IMR-90 (cell line): ENCODE measurements around the gene GAMT. TPM values are rescaled to one million over a fixed set of nuclear protein-coding genes. Genes with fewer than 3 reads are reported as not detected.

Source experiments
- ATAC-seq: fragments of 200-7000 bp; cut with Tn5 transposase; 2 replicates; pipeline ENCODE4 v1.9.1; 2020; ENCODE audit warnings: low read depth, mild to moderate bottlenecking, moderate library complexity
- BruUV-seq: library from RNA; stranded (reverse); fragments of 400-500 nt; replicated peaks from 2 replicates; lab custom pipeline; 2021; lab: Mats Ljungman, UMichigan
- CTCF ChIA-PET: fragments of 300-600 bp; formaldehyde crosslinking; extraction: SDS; loops from one replicate; lab custom pipeline; 2021; ENCODE audit warnings: antibody characterized with exemption; lab: Yijun Ruan, JAX
- POLR2A ChIA-PET: fragments of 300-600 bp; sonication (Branson Sonifier 250); formaldehyde crosslinking; loops from one replicate; lab custom pipeline; 2022; ENCODE audit warnings: antibody characterized with exemption; ENCODE audit not compliant: unreplicated experiment; lab: Charles Lee
- DNase-seq: peaks from one replicate; pipeline ENCODE4 v3.0.0; 2013
- H2AFZ ChIP-seq: replicated peaks from 2 replicates; pipeline ENCODE3; 2013; ENCODE audit warnings: low read length, mild to moderate bottlenecking; ENCODE audit not compliant: poor library complexity
- H2AK5ac ChIP-seq: 2 replicates; pipeline ENCODE4 v1.6.1; 2013; ENCODE audit warnings: low read depth, low read length, inconsistent platforms
- H2AK9ac ChIP-seq: replicated peaks from 2 replicates; pipeline ENCODE3; 2013; ENCODE audit warnings: mild to moderate bottlenecking, low read depth, low read length, moderate library complexity; ENCODE audit not compliant: poor library complexity
- H2BK120ac ChIP-seq: 2 replicates; pipeline ENCODE4 v1.6.1; 2013; ENCODE audit warnings: low read depth, low read length, inconsistent platforms
- H2BK15ac ChIP-seq: 3 replicates; pipeline ENCODE4 v1.6.1; 2013; ENCODE audit warnings: low read depth, low read length, inconsistent platforms
- H2BK20ac ChIP-seq: 2 replicates; pipeline ENCODE4 v1.6.1; 2013; ENCODE audit warnings: low read depth, mild to moderate bottlenecking, inconsistent platforms, low read length, moderate library complexity
- H2BK5ac ChIP-seq: 2 replicates; pipeline ENCODE4 v1.6.1; 2013; ENCODE audit warnings: mild to moderate bottlenecking, low read depth, low read length, inconsistent platforms; ENCODE audit not compliant: poor library complexity, severe bottlenecking
- H3K14ac ChIP-seq: replicated peaks from 2 replicates; pipeline ENCODE4 v1.6.1; 2013; ENCODE audit warnings: low read depth, low read length, inconsistent platforms
- H3K18ac ChIP-seq: 2 replicates; pipeline ENCODE4 v1.6.1; 2013; ENCODE audit warnings: low read depth, low read length, control low read depth
- H3K23ac ChIP-seq: 2 replicates; pipeline ENCODE4 v1.6.1; 2013; ENCODE audit warnings: low read depth, low read length, inconsistent platforms
- H3K27ac ChIP-seq: 2 replicates; pipeline ENCODE4 v1.5.1; 2013; ENCODE audit warnings: mild to moderate bottlenecking, control low read depth, low read length; ENCODE audit not compliant: insufficient read depth
- H3K27me3 ChIP-seq: 2 replicates; pipeline ENCODE4 v1.6.1; 2013; ENCODE audit warnings: low read length; ENCODE audit not compliant: control insufficient read depth, insufficient read depth
- H3K36me3 ChIP-seq: 2 replicates; pipeline ENCODE4 v1.6.1; 2013; ENCODE audit warnings: low read length, mixed read lengths; ENCODE audit not compliant: control insufficient read depth, insufficient read depth
- H3K4ac ChIP-seq: 2 replicates; pipeline ENCODE4 v1.6.1; 2013; ENCODE audit warnings: low read depth, low read length, inconsistent platforms
- H3K4me1 ChIP-seq: 2 replicates; pipeline ENCODE4 v1.6.1; 2013; ENCODE audit warnings: low read length, mixed read lengths; ENCODE audit not compliant: control insufficient read depth, insufficient read depth
- H3K4me2 ChIP-seq: 2 replicates; pipeline ENCODE4 v1.6.1; 2013; ENCODE audit warnings: low read depth, mild to moderate bottlenecking, control low read depth, low read length, moderate library complexity
- H3K4me3 ChIP-seq: 2 replicates; pipeline ENCODE4 v1.5.1; 2013; ENCODE audit warnings: low read depth, mild to moderate bottlenecking, control low read depth, low read length, moderate library complexity; ENCODE audit not compliant: insufficient read depth
- H3K56ac ChIP-seq: 2 replicates; pipeline ENCODE4 v1.6.1; 2013; ENCODE audit warnings: low read length, inconsistent platforms; ENCODE audit not compliant: insufficient read depth; ENCODE audit errors: extremely low read depth
- H3K79me1 ChIP-seq, 2 experiments: 2 replicates each; pipeline ENCODE4 v1.6.1; 2013; ENCODE audit warnings: low read length in 2 of 2, inconsistent platforms in 1 of 2, low read depth in 1 of 2
- H3K9ac ChIP-seq: 2 replicates; pipeline ENCODE4 v1.6.1; 2013; ENCODE audit warnings: low read depth, low read length, control low read depth
- H3K9me1 ChIP-seq: 2 replicates; pipeline ENCODE4 v1.6.1; 2013; ENCODE audit warnings: low read length, inconsistent platforms; ENCODE audit not compliant: insufficient read depth
- H3K9me3 ChIP-seq: 2 replicates; pipeline ENCODE4 v1.6.1; 2013; ENCODE audit warnings: low read length; ENCODE audit not compliant: control insufficient read depth, insufficient read depth
- H4K20me1 ChIP-seq: 2 replicates; pipeline ENCODE4 v1.6.1; 2013; ENCODE audit warnings: low read length, inconsistent platforms; ENCODE audit not compliant: insufficient read depth
- H4K5ac ChIP-seq: 2 replicates; pipeline ENCODE4 v1.6.1; 2013; ENCODE audit warnings: mild to moderate bottlenecking, low read depth, low read length, control low read depth
- H4K8ac ChIP-seq, 2 experiments: 2 replicates each; pipeline ENCODE4 v1.6.1; 2013; ENCODE audit warnings: low read depth in 2 of 2, low read length in 2 of 2, control low read depth in 1 of 2, inconsistent platforms in 1 of 2
- H4K91ac ChIP-seq: 2 replicates; pipeline ENCODE4 v1.6.1; 2013; ENCODE audit warnings: low read depth, low read length, inconsistent platforms; ENCODE audit not compliant: insufficient read depth
- BHLHE40 ChIP-seq: fragments of 150-350 bp; IDR thresholded peaks from 2 replicates; pipeline ENCODE4 v1.6.1; 2016; ENCODE audit warnings: mild to moderate bottlenecking, low read depth, low read length
- CEBPB ChIP-seq: IDR thresholded peaks from 2 replicates; pipeline ENCODE4 v1.6.1; 2012; ENCODE audit warnings: low read depth, low read length, improper control_type of control experiment
- CHD1 ChIP-seq: IDR thresholded peaks from 2 replicates; pipeline ENCODE4 v1.6.1; 2012; ENCODE audit warnings: low read depth, low read length, improper control_type of control experiment
- FOS ChIP-seq: fragments of 150-350 bp; IDR thresholded peaks from 2 replicates; pipeline ENCODE4 v1.6.1; 2016; ENCODE audit warnings: low read depth, low read length
- MAFK ChIP-seq: IDR thresholded peaks from 2 replicates; pipeline ENCODE4 v1.6.1; 2012; ENCODE audit warnings: low read depth, low read length, improper control_type of control experiment
- MAZ ChIP-seq: IDR thresholded peaks from 2 replicates; pipeline ENCODE4 v1.6.1; 2012; ENCODE audit warnings: low read depth, mild to moderate bottlenecking, low read length, improper control_type of control experiment, moderate library complexity, borderline replicate concordance
- NFE2L2 ChIP-seq: fragments of 150-350 bp; IDR thresholded peaks from 2 replicates; pipeline ENCODE4 v1.6.1; 2016; ENCODE audit warnings: low read depth, mild to moderate bottlenecking, low read length
- POLR2A ChIP-seq: IDR thresholded peaks from 2 replicates; pipeline ENCODE4 v1.6.1; 2012; ENCODE audit warnings: mild to moderate bottlenecking, low read depth, low read length
- RAD21 ChIP-seq: IDR thresholded peaks from 2 replicates; pipeline ENCODE4 v1.6.1; 2012; ENCODE audit warnings: low read length, improper control_type of control experiment
- RCOR1 ChIP-seq: IDR thresholded peaks from 2 replicates; pipeline ENCODE4 v1.6.1; 2012; ENCODE audit warnings: mild to moderate bottlenecking, low read length, improper control_type of control experiment; ENCODE audit not compliant: insufficient replicate concordance
- RFX5 ChIP-seq: IDR thresholded peaks from 2 replicates; pipeline ENCODE4 v1.8.0; 2012; ENCODE audit warnings: low read depth, mild to moderate bottlenecking, low read length, moderate library complexity
- SMC3 ChIP-seq: fragments of 150-350 bp; IDR thresholded peaks from 2 replicates; pipeline ENCODE4 v1.6.1; 2016; ENCODE audit warnings: low read depth, mild to moderate bottlenecking, antibody characterized with exemption, low read length, moderate library complexity
- USF2 ChIP-seq: fragments of 150-350 bp; IDR thresholded peaks from 2 replicates; pipeline ENCODE4 v1.6.1; 2017; ENCODE audit warnings: mild to moderate bottlenecking, antibody characterized with exemption, low read length, low read depth
- WGBS, 2 experiments: methylation state at CpG; one replicate each; pipeline versions ENCODE4 v1.1.5 to v1.1.7; 2013; ENCODE audit warnings: missing lambda C conversion rate in 2 of 2; ENCODE audit not compliant: insufficient read length in 1 of 2; ENCODE audit errors: extremely low coverage in 2 of 2; 5-methylcytosine and 5-hydroxymethylcytosine counted together
- dilution Hi-C: fragments of 300-500 bp; cut with HindIII; formaldehyde crosslinking; loops from one replicate; pipeline ENCODE4 v1.14.3; 2018; ENCODE audit warnings: low sequenced_read_pairs; ENCODE audit not compliant: unreplicated experiment
- in situ Hi-C: fragments of 300-500 bp; cut with MboI; formaldehyde crosslinking; loops from 3 replicates; pipeline ENCODE4 v1.14.3; 2019; ENCODE audit warnings: low sequenced_read_pairs, inconsistent platforms, mixed read lengths
- intact Hi-C: fragments of 100-400 bp; cut with micrococcal nuclease; formaldehyde crosslinking; loops from 2 replicates; pipeline ENCODE4 v1.10.0; 2022
- polyA plus RNA-seq, 3 experiments: library from polyadenylated mRNA; depleted of rRNA; stranded (reverse); fragments of >200 nt; gene quantifications; 2 replicates each; pipeline ENCODE4 v1.2.3, GENCODE V29; 2012; ENCODE audit warnings: low replicate concordance in 1 of 3
- total RNA-seq: library from RNA; depleted of rRNA; stranded (reverse); fragments of >200 nt; gene quantifications from 2 replicates; pipeline ENCODE4 v1.2.3, GENCODE V29; 2012
- TF ChIP-seq, protein P1 (sequence below): conservative IDR thresholded peaks from 2 replicates; pipeline ENCODE4 v1.5.1; 2012; ENCODE audit warnings: mild to moderate bottlenecking, low read depth, low read length, improper control_type of control experiment

GAMT gene
- total and polyA plus RNA-seq, 2 of the 4 experiments (the other 2 are of a cell fraction) = 22.8 to 51.8 TPM

DNA sequence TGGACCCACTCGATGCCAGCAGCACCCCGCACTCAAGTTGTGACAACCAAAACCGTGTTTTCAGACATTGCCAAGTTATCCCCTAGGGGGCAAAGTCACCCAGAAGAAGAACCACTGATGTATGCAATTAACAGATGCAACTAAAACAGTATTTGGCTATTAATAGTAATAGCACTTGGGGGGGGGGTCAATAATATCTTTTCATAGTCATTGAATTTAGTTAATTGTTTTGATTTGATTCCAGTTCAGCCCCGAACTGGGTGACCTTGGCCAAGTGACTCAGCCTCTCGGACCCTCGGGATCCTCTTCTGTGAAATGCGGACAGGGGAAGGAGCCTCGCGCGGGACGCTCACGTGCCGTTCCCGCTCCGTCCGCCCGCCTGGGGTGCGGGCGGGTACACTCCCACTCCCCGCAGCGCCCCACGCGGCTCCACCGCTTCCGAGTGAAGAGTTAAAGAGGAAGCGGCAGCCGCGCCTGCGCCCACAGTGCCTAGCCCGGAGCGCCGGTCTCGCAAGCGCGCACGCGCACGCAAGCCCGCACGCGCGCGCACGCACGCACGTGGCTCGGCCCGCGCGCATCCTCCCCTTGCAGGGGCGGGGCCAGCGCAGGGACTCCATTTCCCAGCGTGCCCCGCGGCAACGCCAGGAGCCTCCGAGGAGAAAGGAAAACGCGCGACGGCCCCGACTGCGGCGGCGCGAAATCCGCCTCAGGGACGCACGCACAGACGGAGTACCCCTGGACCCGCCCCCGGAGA is 5.6 kb upstream of the GAMT start:
- Histone ChIP-seq H2AK5ac (peak overlapping the region; percentile 87), H3K4me2 (peak overlapping the region; percentile 79), H4K8ac (peak overlapping the region; percentile 85 to 92), H3K79me1 (peaks cover 0 to 33% of the 10 kb centered on the region in 2 experiments; a peak in 1 of 4 replicates), H2AK9ac (peak overlapping the region; percentile 99), H3K36me3 (peaks cover 7% of the 10 kb centered on the region; the same call in 1 of the 2 replicates), H2BK20ac (no peak overlapping the region), H3K9ac (peak overlapping the region; percentile 73), H4K20me1 (peaks cover 40% of the 10 kb centered on the region), H3K4me1 (peaks cover 25% of the 10 kb centered on the region), H2BK5ac (peak overlapping the region; percentile 84), H4K91ac (peak overlapping the region; percentile 57; the same call in 1 of the 2 replicates), H2BK120ac (no peak overlapping the region), H2BK15ac (no peak overlapping the region), H3K14ac (peak overlapping the region; percentile 79), H3K18ac (0 out of 2 replicates have a peak overlapping the region, but pooled peaks have one; percentile 16), H2AFZ (peak overlapping the region; percentile 93), H3K27me3 (no peaks in the 10 kb centered on the region), H3K23ac (peak overlapping the region; percentile 39; the same call in 1 of the 2 replicates), H3K9me3 (no peaks in the 10 kb centered on the region), H3K56ac (peak overlapping the region; percentile 50; the same call in 1 of the 2 replicates), H3K4me3 (peak overlapping the region; percentile 63), H3K27ac (peak overlapping the region; percentile 83), H3K4ac (peak overlapping the region; percentile 84), H4K5ac (peak overlapping the region; percentile 48), H3K9me1 (peaks cover 8% of the 10 kb centered on the region)
- intact Hi-C loops (loop anchor here (5.0 kb wide), 1 partner anchor 130 kb away; the partner anchor contains the start of gene FAM174C), in situ Hi-C loops (no loop called here), dilution Hi-C loops (no loop called here)
- WGBS, 2 experiments = 0% methylated on average over 67 of the region's 72 CpGs; no CpG with 5 or more reads in 1 of the 2 experiments
- ChIA-PET CTCF (no interaction called here), POLR2A (interaction anchor here (0.5 kb wide), 1 partner anchor 111 kb away, joined by 7 read pairs; no protein-coding TSS in a partner anchor)
- peak; percentile 89 for ATAC-seq
- no TSS peak for BruUV-seq
- DNase-seq = peak; percentile 97
- TF ChIP-seq CHD1 (no peak), RCOR1 (no peak), SMC3 (peak; percentile 26; the same call in 1 of the 2 replicates), USF2 (peak; percentile 90), RAD21 (peak; percentile 36), NFE2L2 (no peak), CEBPB (no peak), BHLHE40 (peak; percentile 95), FOS (0 out of 2 replicates have a peak, but pooled peaks have one; percentile 1), POLR2A (no peak; the same call in 1 of the 2 replicates), MAFK (no peak), MAZ (peak; percentile 91), RFX5 (no peak)
- TF ChIP-seq, protein P1, sequence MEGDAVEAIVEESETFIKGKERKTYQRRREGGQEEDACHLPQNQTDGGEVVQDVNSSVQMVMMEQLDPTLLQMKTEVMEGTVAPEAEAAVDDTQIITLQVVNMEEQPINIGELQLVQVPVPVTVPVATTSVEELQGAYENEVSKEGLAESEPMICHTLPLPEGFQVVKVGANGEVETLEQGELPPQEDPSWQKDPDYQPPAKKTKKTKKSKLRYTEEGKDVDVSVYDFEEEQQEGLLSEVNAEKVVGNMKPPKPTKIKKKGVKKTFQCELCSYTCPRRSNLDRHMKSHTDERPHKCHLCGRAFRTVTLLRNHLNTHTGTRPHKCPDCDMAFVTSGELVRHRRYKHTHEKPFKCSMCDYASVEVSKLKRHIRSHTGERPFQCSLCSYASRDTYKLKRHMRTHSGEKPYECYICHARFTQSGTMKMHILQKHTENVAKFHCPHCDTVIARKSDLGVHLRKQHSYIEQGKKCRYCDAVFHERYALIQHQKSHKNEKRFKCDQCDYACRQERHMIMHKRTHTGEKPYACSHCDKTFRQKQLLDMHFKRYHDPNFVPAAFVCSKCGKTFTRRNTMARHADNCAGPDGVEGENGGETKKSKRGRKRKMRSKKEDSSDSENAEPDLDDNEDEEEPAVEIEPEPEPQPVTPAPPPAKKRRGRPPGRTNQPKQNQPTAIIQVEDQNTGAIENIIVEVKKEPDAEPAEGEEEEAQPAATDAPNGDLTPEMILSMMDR = peak; percentile 46
